Testis (tissue), 3 donors: ENCODE results near the gene TK2. TPM values are rescaled to one million over a fixed set of nuclear protein-coding genes. Genes with fewer than 3 reads are reported as not detected.
"Not testable (repeated sequence)": the region's sequence is repeated elsewhere in the genome, so short reads cannot be mapped to it uniquely, and the experiment has no call there.

Source experiments
- DNase-seq: peaks from one replicate; pipeline ENCODE4 v3.0.0-alpha.2; 2019
- H3K27ac ChIP-seq, 2 donors: fragments of 200-600 bp; sonication (generic); one replicate each; pipeline ENCODE4 v1.5.1; 2019
- H3K27me3 ChIP-seq: fragments of 200-600 bp; sonication (generic); one replicate; pipeline ENCODE4 v1.5.1; 2019
- H3K36me3 ChIP-seq: fragments of 200-600 bp; sonication (generic); one replicate; pipeline ENCODE4 v1.5.1; 2017; ENCODE audit warnings: low read depth; ENCODE audit errors: missing control alignments
- H3K4me1 ChIP-seq: fragments of 200-600 bp; sonication (generic); one replicate; pipeline ENCODE4 v1.5.1; 2019
- H3K4me3 ChIP-seq, 2 donors: fragments of 200-600 bp; sonication (generic); one replicate each; pipeline ENCODE4 v1.5.1; 2017 to 2019
- H3K9me3 ChIP-seq: fragments of 200-600 bp; sonication (generic); one replicate; pipeline ENCODE4 v1.5.1; 2017
- CTCF ChIP-seq, 3 experiments: fragments of 450-650 bp in 2 of 3; fragments of 200-600 bp in 1 of 3; sonication (generic) in 1 of 3; IDR thresholded peaks; one replicate each; pipeline ENCODE4 v1.5.1; 2016 to 2019; ENCODE audit warnings: antibody characterized with exemption in 3 of 3, mild to moderate bottlenecking in 2 of 3, moderate library complexity in 1 of 3
- POLR2A ChIP-seq: fragments of 450-650 bp; IDR thresholded peaks from one replicate; pipeline ENCODE4 v1.6.1; 2017; ENCODE audit warnings: antibody characterized with exemption, mild to moderate bottlenecking, moderate library complexity
- WGBS, 2 donors: methylation state at CpG; one replicate each; pipeline ENCODE4 v1.1.5; 2018; 5-methylcytosine and 5-hydroxymethylcytosine counted together
- intact Hi-C: fragments of 100-400 bp; cut with DNase I; formaldehyde crosslinking; loops from one replicate; pipeline ENCODE4 v1.15.1; 2023; ENCODE audit warnings: low total_unique reads
- polyA plus RNA-seq: library from polyadenylated mRNA; stranded (reverse); fragments of 350-450 nt; fragmentation: Illumina TruSeq; extraction: RNeasy Lipid Tissue Mini Kit (QIAGEN cat#74804); gene quantifications from one replicate; pipeline ENCODE4 v1.2.3, GENCODE V29; 2014; ENCODE audit warnings: low read depth, low replicate concordance; ENCODE audit not compliant: insufficient read depth
- total RNA-seq, 2 donors: library from RNA; depleted of rRNA; stranded (reverse); fragments of >200 nt; gene quantifications; one replicate each; pipeline ENCODE4 v1.2.3, GENCODE V29; 2016

TK2 gene
- total and polyA plus RNA-seq, 3 donors from 2014 or later, result 51.7 to 73.4 (median 66.8) TPM

- DNase-seq, result no peak
- Histone ChIP-seq H3K27me3 (no peaks in the 10 kb centered on the region), H3K9me3 (no peaks in the 10 kb centered on the region), H3K4me1 (peaks cover 22% of the 10 kb centered on the region), H3K27ac (no peak overlapping the region), H3K4me3 (no peak overlapping the region), H3K36me3 (no peaks in the 10 kb centered on the region)
- intact Hi-C loops, result no loop called here
- WGBS, 2 donors, result 90 to 92% methylated on average over 4 of the region's 4 CpGs
- TF ChIP-seq POLR2A, result no peak
- TF ChIP-seq CTCF (IDR thresholded peaks at IDR 0.05), result no peak
Measured at GRCh38 chr16:66507731-66508239, 42.1 kb downstream of the TK2 start.

DNA sequence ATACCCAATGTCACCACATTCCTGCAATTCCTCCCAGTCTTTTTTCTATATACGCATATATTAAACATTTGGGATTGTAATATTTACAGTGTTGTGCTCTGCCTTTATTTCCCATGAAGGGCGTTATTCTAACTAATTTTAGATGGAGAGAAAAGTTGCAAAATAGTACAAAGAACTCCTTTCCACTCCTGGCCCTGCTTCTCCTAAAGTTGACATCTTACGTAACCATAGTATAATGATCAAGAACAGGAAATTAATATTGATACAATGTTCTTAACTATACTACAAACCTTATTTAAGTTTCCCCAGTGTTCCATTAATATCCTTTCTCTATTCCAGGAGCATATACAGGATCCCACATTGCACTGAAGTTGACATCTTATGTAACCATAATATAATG, 46.3 kb downstream of the TK2 start:
- Histone ChIP-seq H3K27ac (peak overlapping the region; percentile 59 to 63), H3K4me1 (peaks cover 11% of the 10 kb centered on the region), H3K27me3 (no peaks in the 10 kb centered on the region), H3K9me3 (no peaks in the 10 kb centered on the region), H3K4me3 (no peak overlapping the region), H3K36me3 (no peaks in the 10 kb centered on the region)
- no peak for DNase-seq
- intact Hi-C loops, result no loop called here
- TF ChIP-seq CTCF (IDR thresholded peaks at IDR 0.05) (no peak), POLR2A (no peak)
- 47 to 48% methylated on average over 3 of the region's 3 CpGs for WGBS, 2 donors

DNA sequence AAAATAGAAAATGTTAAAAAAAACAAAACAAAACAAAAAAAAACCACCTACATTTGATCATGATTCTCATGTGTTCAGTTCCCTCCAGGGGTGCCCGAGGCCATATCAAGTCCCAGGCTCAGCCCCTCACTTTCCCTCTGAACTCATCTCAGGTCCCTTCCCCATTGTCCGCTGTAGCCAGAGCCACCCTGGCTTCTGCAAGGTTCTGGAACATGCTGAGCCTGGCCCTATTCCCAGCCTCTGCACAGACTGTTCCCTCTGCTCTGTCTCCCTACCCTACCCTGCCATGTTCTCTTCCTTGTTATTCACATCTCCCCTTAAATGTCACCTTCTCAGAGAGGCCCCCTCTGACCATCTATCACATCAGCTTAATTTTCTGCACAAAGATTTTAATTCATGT, 46.9 kb downstream of the TK2 start:
- DNase-seq, result peak; percentile 82
- Histone ChIP-seq H3K36me3 (no peaks in the 10 kb centered on the region), H3K9me3 (no peaks in the 10 kb centered on the region), H3K27ac (peak overlapping the region; percentile 59 to 63), H3K4me3 (no peak overlapping the region), H3K4me1 (peaks cover 11% of the 10 kb centered on the region), H3K27me3 (no peaks in the 10 kb centered on the region)
- intact Hi-C loops, result no loop called here
- TF ChIP-seq CTCF (IDR thresholded peaks at IDR 0.05) (no peak), POLR2A (no peak)
- 28 to 38% methylated on average over 2 of the region's 2 CpGs for WGBS, 2 donors

DNA sequence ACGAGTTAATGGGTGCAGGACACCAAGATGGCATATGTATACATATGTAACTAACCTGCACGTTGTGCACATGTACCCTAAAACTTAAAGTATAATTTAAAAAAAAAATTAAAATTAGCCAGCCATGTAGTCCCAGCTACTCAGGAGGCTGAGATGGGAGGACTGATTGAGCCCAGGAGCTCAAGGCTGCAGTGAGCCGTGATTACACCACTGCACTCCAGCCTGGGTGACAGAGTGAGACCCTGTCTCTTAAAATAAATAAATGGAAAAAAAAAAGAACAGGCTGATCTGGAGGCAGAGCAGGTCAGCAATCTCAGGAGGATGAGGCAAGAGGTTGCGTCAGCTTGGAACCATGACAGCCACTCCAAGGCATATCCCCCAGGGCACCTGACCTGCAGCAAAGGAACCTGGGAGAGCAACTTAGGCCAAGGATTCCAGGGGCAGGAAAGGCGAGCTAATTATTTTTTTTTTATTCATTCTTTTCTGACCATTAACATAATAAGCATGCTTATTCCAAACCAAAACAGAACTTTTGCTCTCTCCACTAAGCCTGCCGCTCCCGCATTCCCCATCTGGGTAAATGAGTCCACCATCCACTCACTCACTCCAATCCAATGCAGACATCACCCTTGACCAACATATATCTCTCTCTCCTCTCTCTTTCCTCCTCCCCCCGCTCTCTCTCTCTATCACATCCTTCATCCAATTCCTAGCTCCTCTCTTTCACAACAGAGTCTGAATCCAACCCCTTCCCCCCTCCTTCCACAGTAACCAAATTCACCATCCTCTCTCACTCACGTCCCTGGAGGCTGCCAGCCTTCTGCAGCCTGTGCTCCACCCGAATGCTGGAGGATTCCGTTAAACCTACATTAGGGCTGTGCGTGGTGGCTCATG, 47.7 kb downstream of the TK2 start:
- Histone ChIP-seq H3K27me3 (no peaks in the 10 kb centered on the region), H3K9me3 (no peaks in the 10 kb centered on the region), H3K27ac (peak overlapping the region; percentile 59 to 63), H3K36me3 (no peaks in the 10 kb centered on the region), H3K4me3 (no peak overlapping the region), H3K4me1 (peaks cover 11% of the 10 kb centered on the region)
- intact Hi-C loops, result no loop called here
- no peak for TF ChIP-seq CTCF (IDR thresholded peaks at IDR 0.05)
- no peak for TF ChIP-seq POLR2A
- WGBS, 2 donors, result 52 to 54% methylated on average over 12 of the region's 12 CpGs
- peak; percentile 83 for DNase-seq

- H3K9me3 ChIP-seq, H3K36me3 ChIP-seq, H3K4me3 ChIP-seq, intact Hi-C loops, H3K27me3 ChIP-seq, DNase-seq: not testable (repeated sequence)
- Histone ChIP-seq H3K27ac (peak overlapping the region in 1 of 2 donors; percentile 54), H3K4me1 (peaks cover 11% of the 10 kb centered on the region)
- 85% methylated on average over 2 to 4 of the region's 4 CpGs for WGBS, 2 donors
Measured at GRCh38 chr16:66501563-66501962, 48.4 kb downstream of the TK2 start.

- H3K27me3 ChIP-seq, H3K9me3 ChIP-seq, intact Hi-C loops, DNase-seq, H3K36me3 ChIP-seq, H3K4me1 ChIP-seq, H3K4me3 ChIP-seq, H3K27ac ChIP-seq: not testable (repeated sequence)
- WGBS, 2 donors, result 83 to 88% methylated on average over 1 to 2 of the region's 2 CpGs
Measured at GRCh38 chr16:66497921-66498320, 52.0 kb downstream of the TK2 start.

DNA sequence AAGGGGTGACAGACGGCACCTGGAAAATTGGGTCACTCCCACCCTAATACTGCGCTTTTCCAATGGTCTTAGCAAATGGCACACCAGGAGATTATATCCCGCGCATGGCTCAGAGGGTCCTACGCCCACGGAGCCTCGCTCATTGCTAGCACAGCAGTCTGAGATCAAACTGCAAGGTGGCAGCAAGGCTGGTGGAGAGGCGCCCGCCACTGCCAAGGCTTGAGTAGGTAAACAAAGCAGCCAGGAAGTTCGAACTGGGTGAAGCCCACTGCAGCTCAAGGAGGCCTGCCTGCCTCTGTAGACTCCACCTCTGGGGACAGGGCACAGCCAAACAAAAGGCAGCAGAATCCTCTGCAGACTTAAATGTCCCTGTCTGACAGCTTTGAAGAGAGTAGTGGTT, 53.7 kb downstream of the TK2 start:
- WGBS, 2 donors, result 96 to 97% methylated on average over 7 to 10 of the region's 10 CpGs
- H3K4me3 ChIP-seq, H3K9me3 ChIP-seq, H3K36me3 ChIP-seq, H3K27ac ChIP-seq, DNase-seq, H3K27me3 ChIP-seq, H3K4me1 ChIP-seq, intact Hi-C loops: not testable (repeated sequence)
